ENCODE measurements around the gene SLC1A2. TPM values are rescaled to one million over a fixed set of nuclear protein-coding genes. Genes with fewer than 3 reads are reported as not detected.

Gene SLC1A2
- total and polyA plus RNA-seq, 2 of the 4 experiments (the other 2 are of a cell fraction), result 0.15 to 0.54 TPM

DNA sequence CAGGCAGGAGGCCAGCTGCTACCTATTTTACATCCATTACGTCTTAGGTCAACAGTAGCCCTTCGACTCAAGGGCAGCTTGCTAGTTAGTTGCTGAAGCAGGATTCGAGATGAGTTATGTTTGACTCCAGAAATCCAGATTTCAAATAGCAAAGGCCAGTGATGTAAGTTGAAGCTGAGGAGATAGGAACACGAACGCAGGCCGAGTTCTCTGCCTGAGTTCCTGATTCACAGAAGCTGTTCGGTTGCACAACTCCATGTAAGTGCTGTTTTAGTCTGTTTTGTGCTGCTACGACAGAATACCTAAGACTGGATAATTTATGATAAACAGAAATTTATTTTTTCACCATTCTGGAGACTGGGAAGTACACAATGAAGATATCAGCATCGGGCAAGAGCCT, 111.2 kb downstream of the SLC1A2 start:
- Histone ChIP-seq H3K9me1 (ENCODE audit: insufficient read depth, low read length) (no peaks in the 10 kb centered on the region), H2BK5ac (ENCODE audit: low read depth, low read length, poor library complexity, severe bottlenecking) (no peak overlapping the region), H2BK15ac (ENCODE audit: low read depth, low read length) (no peak overlapping the region), H2AK5ac (ENCODE audit: low read depth, low read length) (no peak overlapping the region), H3K79me1 (ENCODE audit: low read depth in 1 of 2, low read length in 2 of 2) (peaks cover 0 to 11% of the 10 kb centered on the region in 2 experiments; a peak in 2 of 4 replicates), H3K9me3 (ENCODE audit: control insufficient read depth, insufficient read depth, low read length) (no peaks in the 10 kb centered on the region), H3K36me3 (ENCODE audit: control insufficient read depth, insufficient read depth, low read length) (no peaks in the 10 kb centered on the region), H3K27ac (ENCODE audit: insufficient read depth, low read length) (no peak overlapping the region), H2AFZ (replicated peaks; ENCODE audit: low read length, poor library complexity) (no peak overlapping the region), H4K8ac (ENCODE audit: low read depth in 2 of 2, low read length in 2 of 2) (no peak overlapping the region), H3K4me1 (ENCODE audit: control insufficient read depth, insufficient read depth, low read length) (peaks cover 14% of the 10 kb centered on the region), H3K4ac (ENCODE audit: low read depth, low read length) (no peak overlapping the region), H3K14ac (replicated peaks; ENCODE audit: low read depth, low read length) (no peak overlapping the region), H4K5ac (ENCODE audit: low read depth, low read length) (no peak overlapping the region), H3K56ac (ENCODE audit: extremely low read depth, insufficient read depth, low read length) (no peak overlapping the region), H2BK120ac (ENCODE audit: low read depth, low read length) (no peak overlapping the region), H2AK9ac (replicated peaks; ENCODE audit: low read depth, low read length, poor library complexity) (no peak overlapping the region), H2BK20ac (ENCODE audit: low read depth, low read length) (no peak overlapping the region), H3K4me2 (ENCODE audit: low read depth, low read length) (no peak overlapping the region), H3K4me3 (ENCODE audit: insufficient read depth, low read depth, low read length) (no peak overlapping the region), H3K18ac (ENCODE audit: low read depth, low read length) (no peak overlapping the region), H3K23ac (ENCODE audit: low read depth, low read length) (no peak overlapping the region), H4K20me1 (ENCODE audit: insufficient read depth, low read length) (no peaks in the 10 kb centered on the region), H3K9ac (ENCODE audit: low read depth, low read length) (no peak overlapping the region), H4K91ac (ENCODE audit: insufficient read depth, low read depth, low read length) (no peak overlapping the region), H3K27me3 (ENCODE audit: control insufficient read depth, insufficient read depth, low read length) (no peaks in the 10 kb centered on the region)
- no peak for ATAC-seq (ENCODE audit: low read depth)
- ChIA-PET CTCF (no interaction called here), POLR2A (ENCODE audit: unreplicated experiment) (no interaction called here)
- 100% methylated on average over 1 of the region's 9 CpGs; no CpG with 5 or more reads in 1 of the 2 experiments for WGBS, 2 experiments (ENCODE audit: extremely low coverage in 2 of 2, insufficient read length in 1 of 2)
- intact Hi-C loops (cut with micrococcal nuclease), result loop anchor here (5.0 to 10.0 kb wide), 4 partner anchors 76 to 383 kb away; no protein-coding TSS in a partner anchor
- TF ChIP-seq CEBPB (IDR thresholded peaks at IDR 0.05; ENCODE audit: low read depth, low read length) (0 out of 2 replicates have a peak, but pooled peaks have one; percentile 12), RCOR1 (IDR thresholded peaks at IDR 0.05; ENCODE audit: insufficient replicate concordance, low read length) (no peak)
- TF ChIP-seq, protein P1, sequence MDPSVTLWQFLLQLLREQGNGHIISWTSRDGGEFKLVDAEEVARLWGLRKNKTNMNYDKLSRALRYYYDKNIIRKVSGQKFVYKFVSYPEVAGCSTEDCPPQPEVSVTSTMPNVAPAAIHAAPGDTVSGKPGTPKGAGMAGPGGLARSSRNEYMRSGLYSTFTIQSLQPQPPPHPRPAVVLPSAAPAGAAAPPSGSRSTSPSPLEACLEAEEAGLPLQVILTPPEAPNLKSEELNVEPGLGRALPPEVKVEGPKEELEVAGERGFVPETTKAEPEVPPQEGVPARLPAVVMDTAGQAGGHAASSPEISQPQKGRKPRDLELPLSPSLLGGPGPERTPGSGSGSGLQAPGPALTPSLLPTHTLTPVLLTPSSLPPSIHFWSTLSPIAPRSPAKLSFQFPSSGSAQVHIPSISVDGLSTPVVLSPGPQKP (IDR thresholded peaks at IDR 0.05; ENCODE audit: borderline replicate concordance, low read depth, low read length), result no peak
- DNase-seq, result no peak
- no TSS peak for BruUV-seq (replicated peaks)
- dilution Hi-C loops (cut with HindIII; ENCODE audit: low sequenced_read_pairs, unreplicated experiment), result no loop called here
- in situ Hi-C loops (cut with MboI; ENCODE audit: low sequenced_read_pairs), result no loop called here

All from IMR-90 (cell line).